ENCODE results near the gene HAUS1.

Gene HAUS1

GRCh38 chr18:46104128-46104911, at the start of gene HAUS1:
Gene HAUS1, plus strand, starts transcription at chr18:46104385. Its CDS starts 27 bp downstream, at chr18:46104412.
- Histone ChIP-seq H3K4me1 (ENCODE audit: control insufficient read depth in 2 of 2, insufficient read depth in 2 of 2, low read length in 2 of 2) (no peaks in the 10 kb centered on the region), H3K4me3 (ENCODE audit: low read length in 2 of 2) (peak within 1 kb of the TSS; percentile 92 to 93), H3K9ac (ENCODE audit: low read depth in 1 of 2, low read length in 2 of 2) (peak within 1 kb of the TSS; percentile 78 to 80), H3K27ac (ENCODE audit: low read depth in 2 of 2, low read length in 2 of 2) (peak within 1 kb of the TSS; percentile 74 to 78), H3K27me3 (ENCODE audit: control insufficient read depth in 2 of 2, insufficient read depth in 2 of 2, low read length in 2 of 2) (no peaks in the 10 kb centered on the region), H3K9me3 (ENCODE audit: control insufficient read depth in 2 of 2, low read length in 2 of 2) (no peaks in the 10 kb centered on the region), H3K36me3 (ENCODE audit: control insufficient read depth in 2 of 2, insufficient read depth in 2 of 2, low read length in 2 of 2) (peaks cover 0 to 2% of the 10 kb centered on the region in 2 donors)

- no peak overlapping the region for H3K4me3 ChIP-seq (ENCODE audit: low read length in 2 of 2)
- no peak overlapping the region for H3K9ac ChIP-seq (ENCODE audit: low read depth in 1 of 2, low read length in 2 of 2)
- H3K4me1 ChIP-seq (ENCODE audit: control insufficient read depth in 2 of 2, insufficient read depth in 2 of 2, low read length in 2 of 2) = peaks cover 3 to 4% of the 10 kb centered on the region in 2 donors
- H3K36me3 ChIP-seq (ENCODE audit: control insufficient read depth in 2 of 2, insufficient read depth in 2 of 2, low read length in 2 of 2) = no peaks in the 10 kb centered on the region
- no peaks in the 10 kb centered on the region for H3K27me3 ChIP-seq (ENCODE audit: control insufficient read depth in 2 of 2, insufficient read depth in 2 of 2, low read length in 2 of 2)
- no peak overlapping the region for H3K27ac ChIP-seq (ENCODE audit: low read depth in 2 of 2, low read length in 2 of 2)
- H3K9me3 ChIP-seq (ENCODE audit: control insufficient read depth in 2 of 2, low read length in 2 of 2) = no peaks in the 10 kb centered on the region
Observed at GRCh38 chr18:46054956-46055837, 49.0 kb upstream of the HAUS1 start.

- H3K27me3 ChIP-seq (ENCODE audit: control insufficient read depth in 2 of 2, insufficient read depth in 2 of 2, low read length in 2 of 2) = no peaks in the 10 kb centered on the region
- no peaks in the 10 kb centered on the region for H3K36me3 ChIP-seq (ENCODE audit: control insufficient read depth in 2 of 2, insufficient read depth in 2 of 2, low read length in 2 of 2)
- no peak overlapping the region for H3K9ac ChIP-seq (ENCODE audit: low read depth in 1 of 2, low read length in 2 of 2)
- H3K9me3 ChIP-seq (ENCODE audit: control insufficient read depth in 2 of 2, low read length in 2 of 2) = no peaks in the 10 kb centered on the region
- no peak overlapping the region for H3K4me3 ChIP-seq (ENCODE audit: low read length in 2 of 2)
- H3K27ac ChIP-seq (ENCODE audit: low read depth in 2 of 2, low read length in 2 of 2) = no peak overlapping the region
- peaks cover 4 to 7% of the 10 kb centered on the region in 2 donors for H3K4me1 ChIP-seq (ENCODE audit: control insufficient read depth in 2 of 2, insufficient read depth in 2 of 2, low read length in 2 of 2)
Observed at GRCh38 chr18:46055838-46056230, 48.4 kb upstream of the HAUS1 start.

GRCh38 chr18:46060359-46060841, 43.8 kb upstream of the HAUS1 start:
- H3K27me3 ChIP-seq (ENCODE audit: control insufficient read depth in 2 of 2, insufficient read depth in 2 of 2, low read length in 2 of 2) = no peaks in the 10 kb centered on the region
- H3K9me3 ChIP-seq (ENCODE audit: control insufficient read depth in 2 of 2, low read length in 2 of 2) = no peaks in the 10 kb centered on the region
- H3K36me3 ChIP-seq (ENCODE audit: control insufficient read depth in 2 of 2, insufficient read depth in 2 of 2, low read length in 2 of 2) = no peaks in the 10 kb centered on the region
- no peak overlapping the region for H3K9ac ChIP-seq (ENCODE audit: low read depth in 1 of 2, low read length in 2 of 2)
- peaks cover 0 to 7% of the 10 kb centered on the region in 2 donors for H3K4me1 ChIP-seq (ENCODE audit: control insufficient read depth in 2 of 2, insufficient read depth in 2 of 2, low read length in 2 of 2)
- H3K4me3 ChIP-seq (ENCODE audit: low read length in 2 of 2) = no peak overlapping the region
- no peak overlapping the region for H3K27ac ChIP-seq (ENCODE audit: low read depth in 2 of 2, low read length in 2 of 2)

- Histone ChIP-seq H3K9ac (ENCODE audit: low read depth in 1 of 2, low read length in 2 of 2) (no peak overlapping the region), H3K36me3 (ENCODE audit: control insufficient read depth in 2 of 2, insufficient read depth in 2 of 2, low read length in 2 of 2) (no peaks in the 10 kb centered on the region), H3K4me1 (ENCODE audit: control insufficient read depth in 2 of 2, insufficient read depth in 2 of 2, low read length in 2 of 2) (peaks cover 0 to 3% of the 10 kb centered on the region in 2 donors), H3K27ac (ENCODE audit: low read depth in 2 of 2, low read length in 2 of 2) (no peak overlapping the region), H3K9me3 (ENCODE audit: control insufficient read depth in 2 of 2, low read length in 2 of 2) (no peaks in the 10 kb centered on the region), H3K27me3 (ENCODE audit: control insufficient read depth in 2 of 2, insufficient read depth in 2 of 2, low read length in 2 of 2) (no peaks in the 10 kb centered on the region), H3K4me3 (ENCODE audit: low read length in 2 of 2) (no peak overlapping the region)
Observed at GRCh38 chr18:46061387-46061786, 42.8 kb upstream of the HAUS1 start.

- Histone ChIP-seq H3K27ac (ENCODE audit: low read depth in 2 of 2, low read length in 2 of 2) (no peak overlapping the region), H3K36me3 (ENCODE audit: control insufficient read depth in 2 of 2, insufficient read depth in 2 of 2, low read length in 2 of 2) (no peaks in the 10 kb centered on the region), H3K27me3 (ENCODE audit: control insufficient read depth in 2 of 2, insufficient read depth in 2 of 2, low read length in 2 of 2) (no peaks in the 10 kb centered on the region), H3K4me1 (ENCODE audit: control insufficient read depth in 2 of 2, insufficient read depth in 2 of 2, low read length in 2 of 2) (peaks cover 0 to 3% of the 10 kb centered on the region in 2 donors), H3K9ac (ENCODE audit: low read depth in 1 of 2, low read length in 2 of 2) (no peak overlapping the region), H3K9me3 (ENCODE audit: control insufficient read depth in 2 of 2, low read length in 2 of 2) (no peaks in the 10 kb centered on the region), H3K4me3 (ENCODE audit: low read length in 2 of 2) (no peak overlapping the region)
Observed at GRCh38 chr18:46061796-46062195, 42.4 kb upstream of the HAUS1 start.

GRCh38 chr18:46062781-46063180, 41.4 kb upstream of the HAUS1 start:
- no peaks in the 10 kb centered on the region for H3K9me3 ChIP-seq (ENCODE audit: control insufficient read depth in 2 of 2, low read length in 2 of 2)
- H3K27me3 ChIP-seq (ENCODE audit: control insufficient read depth in 2 of 2, insufficient read depth in 2 of 2, low read length in 2 of 2) = no peaks in the 10 kb centered on the region
- no peak overlapping the region for H3K27ac ChIP-seq (ENCODE audit: low read depth in 2 of 2, low read length in 2 of 2)
- no peak overlapping the region for H3K9ac ChIP-seq (ENCODE audit: low read depth in 1 of 2, low read length in 2 of 2)
- H3K4me1 ChIP-seq (ENCODE audit: control insufficient read depth in 2 of 2, insufficient read depth in 2 of 2, low read length in 2 of 2) = peaks cover 0 to 3% of the 10 kb centered on the region in 2 donors
- H3K4me3 ChIP-seq (ENCODE audit: low read length in 2 of 2) = no peak overlapping the region
- no peaks in the 10 kb centered on the region for H3K36me3 ChIP-seq (ENCODE audit: control insufficient read depth in 2 of 2, insufficient read depth in 2 of 2, low read length in 2 of 2)

GRCh38 chr18:46067438-46068007, 36.7 kb upstream of the HAUS1 start:
- no peak overlapping the region for H3K27ac ChIP-seq (ENCODE audit: low read depth in 2 of 2, low read length in 2 of 2)

GRCh38 chr18:46068763-46069162, 35.4 kb upstream of the HAUS1 start:
- peaks cover 0 to 2% of the 10 kb centered on the region in 2 donors for H3K27me3 ChIP-seq (ENCODE audit: control insufficient read depth in 2 of 2, insufficient read depth in 2 of 2, low read length in 2 of 2)
- H3K4me1 ChIP-seq (ENCODE audit: control insufficient read depth in 2 of 2, insufficient read depth in 2 of 2, low read length in 2 of 2) = peaks cover 6 to 9% of the 10 kb centered on the region in 2 donors
- H3K36me3 ChIP-seq (ENCODE audit: control insufficient read depth in 2 of 2, insufficient read depth in 2 of 2, low read length in 2 of 2) = no peaks in the 10 kb centered on the region
- no peaks in the 10 kb centered on the region for H3K9me3 ChIP-seq (ENCODE audit: control insufficient read depth in 2 of 2, low read length in 2 of 2)
- no peak overlapping the region for H3K4me3 ChIP-seq (ENCODE audit: low read length in 2 of 2)
- no peak overlapping the region for H3K27ac ChIP-seq (ENCODE audit: low read depth in 2 of 2, low read length in 2 of 2)
- H3K9ac ChIP-seq (ENCODE audit: low read depth in 1 of 2, low read length in 2 of 2) = no peak overlapping the region

More at GRCh38 chr18:46067438-46068007, 36.7 kb upstream of the HAUS1 start:
- Histone ChIP-seq H3K4me3 (ENCODE audit: low read length in 2 of 2) (no peak overlapping the region), H3K36me3 (ENCODE audit: control insufficient read depth in 2 of 2, insufficient read depth in 2 of 2, low read length in 2 of 2) (no peaks in the 10 kb centered on the region), H3K9ac (ENCODE audit: low read depth in 1 of 2, low read length in 2 of 2) (no peak overlapping the region), H3K9me3 (ENCODE audit: control insufficient read depth in 2 of 2, low read length in 2 of 2) (no peaks in the 10 kb centered on the region), H3K4me1 (ENCODE audit: control insufficient read depth in 2 of 2, insufficient read depth in 2 of 2, low read length in 2 of 2) (peaks cover 2 to 9% of the 10 kb centered on the region in 2 donors), H3K27me3 (ENCODE audit: control insufficient read depth in 2 of 2, insufficient read depth in 2 of 2, low read length in 2 of 2) (peaks cover 0 to 2% of the 10 kb centered on the region in 2 donors)
